RWPE1 (cell line): Measurements from ENCODE around the gene KIRREL3.
A peak's percentile ranks its signal among the peaks of the same experiment; 100 is the strongest.

Experiments used
- CTCF ChIA-PET: fragments of 350-600 bp; sonication (Branson Sonifier 250); formaldehyde crosslinking; extraction: SDS; loops from one replicate; lab custom pipeline; 2021; lab: Yijun Ruan, JAX
- POLR2A ChIA-PET: fragments of 400-600 bp; formaldehyde crosslinking; extraction: SDS; loops from one replicate; lab custom pipeline; 2020; ENCODE audit warnings: antibody characterized with exemption; ENCODE audit not compliant: low non-redundant PET; lab: Yijun Ruan, JAX
- DNase-seq: peaks from one replicate; pipeline ENCODE4 v3.0.0; 2012; ENCODE audit warnings: low spot score
- H3K27ac ChIP-seq: fragments of 450-650 bp; 2 replicates; pipeline ENCODE4 v1.5.1; 2017
- CTCF ChIP-seq: fragments of 450-650 bp; conservative IDR thresholded peaks from 2 replicates; pipeline ENCODE4 v1.5.1; 2017; ENCODE audit warnings: low read depth, mild to moderate bottlenecking

KIRREL3 gene

GRCh38 chr11:126443120-126443519 lies 557.5 kb downstream of the KIRREL3 start:
- ChIA-PET POLR2A (no interaction called here), CTCF (interaction anchor here (0.5 to 3.8 kb wide), 3 partner anchors 37 to 164 kb away, joined by 3 to 46 read pairs (median 3); no protein-coding TSS in a partner anchor)
- DNase-seq, result no peak
- no peak for TF ChIP-seq CTCF
- no peak overlapping the region for H3K27ac ChIP-seq

- TF ChIP-seq CTCF, result peak; percentile 88
- peak; percentile 88 for DNase-seq
- H3K27ac ChIP-seq, result no peak overlapping the region
- POLR2A ChIA-PET, result no interaction called here
- CTCF ChIA-PET, result interaction anchor here (0.5 to 3.8 kb wide), 17 partner anchors 14 to 1727 kb away, joined by 3 to 46 read pairs (median 3); no protein-coding TSS in a partner anchor
These were observed 559.6 kb downstream of the KIRREL3 start for GRCh38 chr11:126440792-126441514.

GRCh38 chr11:126440276-126440675 lies 560.3 kb downstream of the KIRREL3 start:
- no peak for DNase-seq
- POLR2A ChIA-PET, result no interaction called here
- TF ChIP-seq CTCF, result no peak
- H3K27ac ChIP-seq, result no peak overlapping the region
- CTCF ChIA-PET, result interaction anchor here (0.5 to 3.8 kb wide), 9 partner anchors 9 to 633 kb away, joined by 3 to 46 read pairs (median 5); no protein-coding TSS in a partner anchor

- POLR2A ChIA-PET, result no interaction called here
- H3K27ac ChIP-seq, result peak overlapping the region; percentile 52
- no peak for DNase-seq
- CTCF ChIA-PET, result no interaction called here
- no peak for TF ChIP-seq CTCF
These were observed 561.9 kb downstream of the KIRREL3 start for GRCh38 chr11:126438691-126439090.

GRCh38 chr11:126438272-126438671 lies 562.3 kb downstream of the KIRREL3 start:
- POLR2A ChIA-PET, result no interaction called here
- no peak for TF ChIP-seq CTCF
- DNase-seq, result no peak
- peak overlapping the region; percentile 52 for H3K27ac ChIP-seq
- CTCF ChIA-PET, result no interaction called here

GRCh38 chr11:126437731-126438130 lies 562.8 kb downstream of the KIRREL3 start:
- CTCF ChIA-PET, result no interaction called here
- DNase-seq, result no peak
- peak overlapping the region; percentile 52 for H3K27ac ChIP-seq
- POLR2A ChIA-PET, result no interaction called here
- TF ChIP-seq CTCF, result no peak
